ENCODE data around the gene RAVER2. TPM values are rescaled to one million over a fixed set of nuclear protein-coding genes. Genes with fewer than 3 reads are reported as not detected.

The RAVER2 gene
- total and polyA plus RNA-seq, 10 of the 15 experiments (the other 5 are each of a cell fraction or from before 2014, with no cell fraction given), result 0.09 to 0.59 (median 0.41) TPM; not detected in 2

DNA sequence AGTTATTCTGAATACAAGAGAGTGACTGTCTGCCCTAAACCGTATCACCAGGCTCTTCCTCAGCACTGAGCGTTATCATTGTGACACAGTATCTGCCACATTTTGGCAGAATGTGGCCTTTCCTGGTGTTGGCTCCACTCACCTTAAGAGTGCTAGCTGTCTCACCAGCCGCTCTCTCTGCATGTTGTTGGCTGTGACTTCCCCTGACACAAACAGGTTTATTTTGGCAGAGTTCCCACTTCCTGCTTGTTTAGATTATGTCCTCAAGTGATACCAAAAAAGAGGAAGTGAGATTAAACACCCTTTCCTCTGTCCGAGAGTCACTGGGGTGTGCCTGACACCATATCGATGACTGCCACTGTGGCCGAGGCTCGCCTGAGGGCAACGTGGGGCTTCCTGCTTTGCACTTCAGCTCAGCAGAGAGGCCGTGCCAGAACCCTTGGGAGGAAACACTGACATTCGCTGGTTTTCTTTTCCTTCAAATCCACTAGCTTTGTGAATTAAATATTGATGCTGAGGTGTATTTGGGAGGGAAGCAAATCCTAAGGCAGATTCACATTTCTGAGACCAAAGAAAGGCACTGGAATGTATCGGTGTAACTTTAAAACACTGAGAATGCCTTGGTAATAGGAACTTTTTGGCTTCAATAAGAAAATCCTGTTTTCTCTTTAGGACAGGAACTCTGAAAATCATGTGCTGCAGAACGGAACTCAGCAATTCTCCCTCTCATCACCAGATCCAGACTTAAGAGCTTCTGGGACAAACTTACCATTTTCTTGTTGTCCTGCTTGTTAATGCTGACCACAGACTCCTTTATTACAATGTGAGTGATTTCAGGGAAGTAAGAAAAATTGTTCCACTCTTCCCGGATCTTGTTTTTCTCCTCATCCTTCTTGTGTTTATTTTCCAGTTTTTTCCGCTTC is 119.4 kb downstream of the RAVER2 start (continued):
- TF ChIP-seq MXI1 (IDR thresholded peaks at IDR 0.05; ENCODE audit: low read depth, low read length) (peak; percentile 83), CBFB (IDR thresholded peaks at IDR 0.05; ENCODE audit: low read depth) (peak; percentile 53; the same call in 1 of the 2 replicates), RAD51 (IDR thresholded peaks at IDR 0.05) (0 out of 2 replicates have a peak, but pooled peaks have one; percentile 41), MYB (IDR thresholded peaks at IDR 0.05; ENCODE audit: borderline replicate concordance, low read depth, low read length) (no peak), CBX5 (IDR thresholded peaks at IDR 0.05; ENCODE audit: low read depth) (peak; percentile 90; the same call in 1 of the 2 replicates), SIX5 (IDR thresholded peaks at IDR 0.05; ENCODE audit: low read depth, low read length, severe bottlenecking) (peak; percentile 6), ZNF622 (IDR thresholded peaks at IDR 0.05) (no peak), NR2C1 (IDR thresholded peaks at IDR 0.05) (no peak), LARP7 (IDR thresholded peaks at IDR 0.05) (peak; percentile 62; the same call in 1 of the 2 replicates), EP300 (IDR thresholded peaks at IDR 0.05; ENCODE audit: borderline replicate concordance in 1 of 2, control insufficient read depth in 1 of 2, low read depth in 2 of 2, low read length in 2 of 2) (peak; percentile 84 to 87), CHD2 (IDR thresholded peaks at IDR 0.05; ENCODE audit: borderline replicate concordance, low read depth, low read length) (peak; percentile 74; the same call in 1 of the 2 replicates), GATAD2B (conservative IDR thresholded peaks at IDR 0.05; ENCODE audit: low read depth) (peak; percentile 95), JUNB (IDR thresholded peaks at IDR 0.05) (0 out of 2 replicates have a peak, but pooled peaks have one; percentile 43), MEF2A (IDR thresholded peaks at IDR 0.05; ENCODE audit: insufficient read depth, low read depth, low read length) (peak; percentile 82), DPF2 (IDR thresholded peaks at IDR 0.05) (peak; percentile 99), ZBED1 (IDR thresholded peaks at IDR 0.05; ENCODE audit: borderline replicate concordance) (peak; percentile 72; the same call in 1 of the 2 replicates), NR2C2 (IDR thresholded peaks at IDR 0.05; ENCODE audit: borderline replicate concordance, control insufficient read depth, insufficient read length, low read depth) (no peak), PAX5 (IDR thresholded peaks at IDR 0.05; ENCODE audit: borderline replicate concordance, low read depth, low read length) (peak; percentile 99), SP1 (IDR thresholded peaks at IDR 0.05; ENCODE audit: low read depth, low read length) (peak; percentile 13)
- TF ChIP-seq, protein P1, sequence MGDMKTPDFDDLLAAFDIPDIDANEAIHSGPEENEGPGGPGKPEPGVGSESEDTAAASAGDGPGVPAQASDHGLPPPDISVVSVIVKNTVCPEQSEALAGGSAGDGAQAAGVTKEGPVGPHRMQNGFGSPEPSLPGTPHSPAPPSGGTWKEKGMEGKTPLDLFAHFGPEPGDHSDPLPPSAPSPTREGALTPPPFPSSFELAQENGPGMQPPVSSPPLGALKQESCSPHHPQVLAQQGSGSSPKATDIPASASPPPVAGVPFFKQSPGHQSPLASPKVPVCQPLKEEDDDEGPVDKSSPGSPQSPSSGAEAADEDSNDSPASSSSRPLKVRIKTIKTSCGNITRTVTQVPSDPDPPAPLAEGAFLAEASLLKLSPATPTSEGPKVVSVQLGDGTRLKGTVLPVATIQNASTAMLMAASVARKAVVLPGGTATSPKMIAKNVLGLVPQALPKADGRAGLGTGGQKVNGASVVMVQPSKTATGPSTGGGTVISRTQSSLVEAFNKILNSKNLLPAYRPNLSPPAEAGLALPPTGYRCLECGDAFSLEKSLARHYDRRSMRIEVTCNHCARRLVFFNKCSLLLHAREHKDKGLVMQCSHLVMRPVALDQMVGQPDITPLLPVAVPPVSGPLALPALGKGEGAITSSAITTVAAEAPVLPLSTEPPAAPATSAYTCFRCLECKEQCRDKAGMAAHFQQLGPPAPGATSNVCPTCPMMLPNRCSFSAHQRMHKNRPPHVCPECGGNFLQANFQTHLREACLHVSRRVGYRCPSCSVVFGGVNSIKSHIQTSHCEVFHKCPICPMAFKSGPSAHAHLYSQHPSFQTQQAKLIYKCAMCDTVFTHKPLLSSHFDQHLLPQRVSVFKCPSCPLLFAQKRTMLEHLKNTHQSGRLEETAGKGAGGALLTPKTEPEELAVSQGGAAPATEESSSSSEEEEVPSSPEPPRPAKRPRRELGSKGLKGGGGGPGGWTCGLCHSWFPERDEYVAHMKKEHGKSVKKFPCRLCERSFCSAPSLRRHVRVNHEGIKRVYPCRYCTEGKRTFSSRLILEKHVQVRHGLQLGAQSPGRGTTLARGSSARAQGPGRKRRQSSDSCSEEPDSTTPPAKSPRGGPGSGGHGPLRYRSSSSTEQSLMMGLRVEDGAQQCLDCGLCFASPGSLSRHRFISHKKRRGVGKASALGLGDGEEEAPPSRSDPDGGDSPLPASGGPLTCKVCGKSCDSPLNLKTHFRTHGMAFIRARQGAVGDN (IDR thresholded peaks at IDR 0.05), result no peak
- TF ChIP-seq, protein P2, sequence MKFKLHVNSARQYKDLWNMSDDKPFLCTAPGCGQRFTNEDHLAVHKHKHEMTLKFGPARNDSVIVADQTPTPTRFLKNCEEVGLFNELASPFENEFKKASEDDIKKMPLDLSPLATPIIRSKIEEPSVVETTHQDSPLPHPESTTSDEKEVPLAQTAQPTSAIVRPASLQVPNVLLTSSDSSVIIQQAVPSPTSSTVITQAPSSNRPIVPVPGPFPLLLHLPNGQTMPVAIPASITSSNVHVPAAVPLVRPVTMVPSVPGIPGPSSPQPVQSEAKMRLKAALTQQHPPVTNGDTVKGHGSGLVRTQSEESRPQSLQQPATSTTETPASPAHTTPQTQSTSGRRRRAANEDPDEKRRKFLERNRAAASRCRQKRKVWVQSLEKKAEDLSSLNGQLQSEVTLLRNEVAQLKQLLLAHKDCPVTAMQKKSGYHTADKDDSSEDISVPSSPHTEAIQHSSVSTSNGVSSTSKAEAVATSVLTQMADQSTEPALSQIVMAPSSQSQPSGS (IDR thresholded peaks at IDR 0.05; ENCODE audit: low read length), result peak; percentile 76; the same call in 1 of the 2 replicates
- TF ChIP-seq, protein P3, sequence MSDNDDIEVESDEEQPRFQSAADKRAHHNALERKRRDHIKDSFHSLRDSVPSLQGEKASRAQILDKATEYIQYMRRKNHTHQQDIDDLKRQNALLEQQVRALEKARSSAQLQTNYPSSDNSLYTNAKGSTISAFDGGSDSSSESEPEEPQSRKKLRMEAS (IDR thresholded peaks at IDR 0.05; ENCODE audit: low read depth, low read length), result peak; percentile 15; the same call in 1 of the 2 replicates
- TF ChIP-seq, protein P4, sequence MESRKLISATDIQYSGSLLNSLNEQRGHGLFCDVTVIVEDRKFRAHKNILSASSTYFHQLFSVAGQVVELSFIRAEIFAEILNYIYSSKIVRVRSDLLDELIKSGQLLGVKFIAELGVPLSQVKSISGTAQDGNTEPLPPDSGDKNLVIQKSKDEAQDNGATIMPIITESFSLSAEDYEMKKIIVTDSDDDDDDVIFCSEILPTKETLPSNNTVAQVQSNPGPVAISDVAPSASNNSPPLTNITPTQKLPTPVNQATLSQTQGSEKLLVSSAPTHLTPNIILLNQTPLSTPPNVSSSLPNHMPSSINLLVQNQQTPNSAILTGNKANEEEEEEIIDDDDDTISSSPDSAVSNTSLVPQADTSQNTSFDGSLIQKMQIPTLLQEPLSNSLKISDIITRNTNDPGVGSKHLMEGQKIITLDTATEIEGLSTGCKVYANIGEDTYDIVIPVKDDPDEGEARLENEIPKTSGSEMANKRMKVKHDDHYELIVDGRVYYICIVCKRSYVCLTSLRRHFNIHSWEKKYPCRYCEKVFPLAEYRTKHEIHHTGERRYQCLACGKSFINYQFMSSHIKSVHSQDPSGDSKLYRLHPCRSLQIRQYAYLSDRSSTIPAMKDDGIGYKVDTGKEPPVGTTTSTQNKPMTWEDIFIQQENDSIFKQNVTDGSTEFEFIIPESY (IDR thresholded peaks at IDR 0.05), result no peak

Data from GM12878 (cell line).